Stomach (tissue), 4 donors: Measurements from ENCODE around the gene PPP2R2C.

Source experiments
- CTCF ChIP-seq, 7 experiments: fragments of 450-650 bp in 4 of 7; fragments of 200-600 bp in 3 of 7; sonication (generic) in 3 of 7; IDR thresholded peaks; one replicate each; pipeline ENCODE4 v1.5.1; 2016 to 2019; ENCODE audit warnings: antibody characterized with exemption in 7 of 7, control low read depth in 2 of 7, mild to moderate bottlenecking in 1 of 7
- EP300 ChIP-seq: sonication (generic); formaldehyde crosslinking; IDR thresholded peaks from one replicate; pipeline ENCODE4 v1.6.1; 2017; ENCODE audit warnings: antibody characterized with exemption
- POLR2AphosphoS5 ChIP-seq, 3 donors: sonication (generic); formaldehyde crosslinking; IDR thresholded peaks; one replicate each; pipeline ENCODE4 v1.6.1; 2016; ENCODE audit warnings: antibody characterized with exemption in 3 of 3

GRCh38 chr4:6271206-6271605 is 201.2 kb downstream of the PPP2R2C start:
- TF ChIP-seq POLR2AphosphoS5 (IDR thresholded peaks at IDR 0.05) (no peak), EP300 (no peak), CTCF (IDR thresholded peaks at IDR 0.05) (no peak)
